ENCODE data around the gene TMA7B. TPM values are rescaled to one million over a fixed set of nuclear protein-coding genes. Genes with fewer than 3 reads are reported as not detected.
"Not testable (repeated sequence)": the region's sequence is repeated elsewhere in the genome, so short reads cannot be mapped to it uniquely, and the experiment has no call there.

Gene TMA7B
- total RNA-seq, 1 donor from 2014 or later, result not detected

GRCh38 chr22:39947220-39948216 is 12.7 kb upstream of the TMA7B start:
- H3K4me3 Mint-ChIP-seq (ENCODE audit: unreplicated experiment), result no peak overlapping the region
- no peak for TF ChIP-seq CTCF (IDR thresholded peaks at IDR 0.05)
- H3K4me1 Mint-ChIP-seq (ENCODE audit: low read depth), result no peaks in the 10 kb centered on the region
- no peaks in the 10 kb centered on the region for H3K9me3 Mint-ChIP-seq (ENCODE audit: low read depth)
- peaks cover 2% of the 10 kb centered on the region for H3K27me3 Mint-ChIP-seq (ENCODE audit: low read depth)
- H3K27ac Mint-ChIP-seq (ENCODE audit: unreplicated experiment), result no peak overlapping the region
- no peak for DNase-seq (ENCODE audit: low spot score)
- no peaks in the 10 kb centered on the region for H3K36me3 Mint-ChIP-seq (ENCODE audit: low read depth)

- no peak overlapping the region for H3K4me3 Mint-ChIP-seq (ENCODE audit: unreplicated experiment)
- no peaks in the 10 kb centered on the region for H3K9me3 Mint-ChIP-seq (ENCODE audit: low read depth)
- no peaks in the 10 kb centered on the region for H3K36me3 Mint-ChIP-seq (ENCODE audit: low read depth)
- H3K4me1 Mint-ChIP-seq (ENCODE audit: low read depth), result peaks cover 12% of the 10 kb centered on the region
- no peak for TF ChIP-seq CTCF (IDR thresholded peaks at IDR 0.05)
- no peak for DNase-seq (ENCODE audit: low spot score)
- no peak overlapping the region for H3K27ac Mint-ChIP-seq (ENCODE audit: unreplicated experiment)
- H3K27me3 Mint-ChIP-seq (ENCODE audit: low read depth), result peaks cover 2% of the 10 kb centered on the region
Observed at GRCh38 chr22:39949964-39950737, 10.0 kb upstream of the TMA7B start.

GRCh38 chr22:39951603-39952293 is 8.4 kb upstream of the TMA7B start:
- not testable (repeated sequence) for H3K4me3 Mint-ChIP-seq (ENCODE audit: unreplicated experiment); H3K9me3 Mint-ChIP-seq (ENCODE audit: low read depth); DNase-seq (ENCODE audit: low spot score); H3K36me3 Mint-ChIP-seq (ENCODE audit: low read depth); H3K27me3 Mint-ChIP-seq (ENCODE audit: low read depth); H3K27ac Mint-ChIP-seq (ENCODE audit: unreplicated experiment)
- H3K4me1 Mint-ChIP-seq (ENCODE audit: low read depth), result peaks cover 19% of the 10 kb centered on the region

- Mint-ChIP-seq H3K4me3 (ENCODE audit: unreplicated experiment) (no peak overlapping the region), H3K4me1 (ENCODE audit: low read depth) (peaks cover 19% of the 10 kb centered on the region), H3K9me3 (ENCODE audit: low read depth) (no peaks in the 10 kb centered on the region), H3K27me3 (ENCODE audit: low read depth) (peaks cover 2% of the 10 kb centered on the region), H3K27ac (ENCODE audit: unreplicated experiment) (no peak overlapping the region), H3K36me3 (ENCODE audit: low read depth) (no peaks in the 10 kb centered on the region)
- DNase-seq (ENCODE audit: low spot score), result no peak
- TF ChIP-seq CTCF (IDR thresholded peaks at IDR 0.05), result no peak
Observed at GRCh38 chr22:39952347-39952746, 7.8 kb upstream of the TMA7B start.

- peaks cover 19% of the 10 kb centered on the region for H3K4me1 Mint-ChIP-seq (ENCODE audit: low read depth)
- H3K27ac Mint-ChIP-seq (ENCODE audit: unreplicated experiment), result no peak overlapping the region
- H3K4me3 Mint-ChIP-seq (ENCODE audit: unreplicated experiment), result no peak overlapping the region
- H3K9me3 Mint-ChIP-seq (ENCODE audit: low read depth), result no peaks in the 10 kb centered on the region
- TF ChIP-seq CTCF (IDR thresholded peaks at IDR 0.05), result no peak
- no peaks in the 10 kb centered on the region for H3K36me3 Mint-ChIP-seq (ENCODE audit: low read depth)
- H3K27me3 Mint-ChIP-seq (ENCODE audit: low read depth), result peaks cover 2% of the 10 kb centered on the region
- no peak for DNase-seq (ENCODE audit: low spot score)
Observed at GRCh38 chr22:39953101-39953500, 7.1 kb upstream of the TMA7B start.
